Peyer's patch (tissue), 4 donors: ENCODE measurements around the gene AK5. TPM values are rescaled to one million over a fixed set of nuclear protein-coding genes. Genes with fewer than 3 reads are reported as not detected.

ENCODE experiments used
- DNase-seq, 3 donors: peaks; one replicate each; pipeline ENCODE4 v3.0.0-alpha.2; 2017 to 2019
- H3K27ac ChIP-seq, 4 donors: fragments of 200-600 bp; sonication (generic); one replicate each; pipeline ENCODE4 v1.5.1; 2016 to 2019
- H3K27me3 ChIP-seq, 2 donors: fragments of 200-600 bp; sonication (generic); one replicate each; pipeline ENCODE4 v1.5.1; 2019
- H3K36me3 ChIP-seq, 3 donors: fragments of 200-600 bp; sonication (generic); one replicate each; pipeline ENCODE4 v1.5.1; 2016 to 2019
- H3K4me1 ChIP-seq, 4 donors: fragments of 200-600 bp; sonication (generic); one replicate each; pipeline ENCODE4 v1.5.1; 2016 to 2019
- H3K4me3 ChIP-seq, 4 donors: fragments of 200-600 bp; sonication (generic); 1 replicate in 3 of 4; 2 replicates in 1 of 4; pipeline ENCODE4 v1.5.1; 2016 to 2019; ENCODE audit warnings: mild to moderate bottlenecking in 1 of 4
- H3K9me3 ChIP-seq, 4 donors: fragments of 200-600 bp; sonication (generic); one replicate each; pipeline ENCODE4 v1.5.1; 2016 to 2019; ENCODE audit warnings: mild to moderate bottlenecking in 1 of 4
- POLR2A ChIP-seq, 2 donors: fragments of 450-650 bp; IDR thresholded peaks; one replicate each; pipeline ENCODE4 v1.5.1; 2017; ENCODE audit warnings: antibody characterized with exemption in 2 of 2, mild to moderate bottlenecking in 2 of 2, moderate library complexity in 2 of 2
- total RNA-seq, 4 donors: library from RNA; depleted of rRNA; stranded (reverse); fragments of >200 nt; gene quantifications; one replicate each; pipeline ENCODE4 v1.1.0, GENCODE V29; 2016
- TF ChIP-seq, protein P1 (sequence below), 6 experiments: fragments of 450-650 bp in 4 of 6; fragments of 200-600 bp in 2 of 6; sonication (generic) in 1 of 6; IDR thresholded peaks; one replicate each; pipeline ENCODE4 v1.5.1; 2017 to 2019; ENCODE audit warnings: antibody characterized with exemption in 6 of 6, mild to moderate bottlenecking in 3 of 6, moderate library complexity in 1 of 6

The AK5 gene
- total RNA-seq, 4 donors from 2014 or later, result 5.3 to 12.4 TPM; not detected in 2

DNA sequence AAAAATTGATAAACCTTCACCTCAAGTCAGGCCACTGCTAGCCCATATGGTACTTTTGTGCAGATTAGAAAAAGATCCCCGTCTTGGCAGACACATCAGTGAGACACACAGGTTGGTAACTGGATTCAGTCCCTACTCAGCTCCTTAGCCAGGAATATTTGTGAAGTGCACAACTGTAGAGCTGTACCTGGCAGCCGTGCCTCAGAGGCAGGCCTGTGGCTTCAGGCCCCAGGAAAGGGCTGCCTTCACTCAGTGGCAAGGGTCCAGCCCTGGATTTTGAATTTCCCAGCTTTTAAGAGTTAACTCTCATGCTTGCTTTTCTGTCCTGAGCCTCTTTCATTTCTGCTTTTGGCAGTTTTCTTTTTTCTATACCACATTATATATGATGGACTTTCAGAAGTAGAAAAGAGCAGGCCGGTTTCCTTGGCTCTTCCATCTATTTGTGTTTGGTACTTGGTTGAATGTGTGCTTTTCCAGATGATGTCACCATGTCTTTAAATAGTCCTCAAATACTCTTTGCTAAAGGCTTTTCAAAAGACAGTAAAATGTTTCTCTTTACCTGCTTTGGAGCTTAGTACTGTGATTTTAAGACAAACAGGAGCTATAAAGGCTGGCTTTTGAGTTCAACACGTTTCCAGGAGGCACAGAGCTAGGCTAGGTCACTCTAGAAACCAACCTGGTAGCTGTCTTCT lies 186.6 kb downstream of the AK5 start:
- Histone ChIP-seq H3K9me3 (no peaks in the 10 kb centered on the region), H3K27me3 (no peaks in the 10 kb centered on the region), H3K4me1 (no peaks in the 10 kb centered on the region), H3K27ac (no peak overlapping the region), H3K4me3 (no peak overlapping the region), H3K36me3 (no peaks in the 10 kb centered on the region)
- DNase-seq, result no peak
- TF ChIP-seq, protein P1, sequence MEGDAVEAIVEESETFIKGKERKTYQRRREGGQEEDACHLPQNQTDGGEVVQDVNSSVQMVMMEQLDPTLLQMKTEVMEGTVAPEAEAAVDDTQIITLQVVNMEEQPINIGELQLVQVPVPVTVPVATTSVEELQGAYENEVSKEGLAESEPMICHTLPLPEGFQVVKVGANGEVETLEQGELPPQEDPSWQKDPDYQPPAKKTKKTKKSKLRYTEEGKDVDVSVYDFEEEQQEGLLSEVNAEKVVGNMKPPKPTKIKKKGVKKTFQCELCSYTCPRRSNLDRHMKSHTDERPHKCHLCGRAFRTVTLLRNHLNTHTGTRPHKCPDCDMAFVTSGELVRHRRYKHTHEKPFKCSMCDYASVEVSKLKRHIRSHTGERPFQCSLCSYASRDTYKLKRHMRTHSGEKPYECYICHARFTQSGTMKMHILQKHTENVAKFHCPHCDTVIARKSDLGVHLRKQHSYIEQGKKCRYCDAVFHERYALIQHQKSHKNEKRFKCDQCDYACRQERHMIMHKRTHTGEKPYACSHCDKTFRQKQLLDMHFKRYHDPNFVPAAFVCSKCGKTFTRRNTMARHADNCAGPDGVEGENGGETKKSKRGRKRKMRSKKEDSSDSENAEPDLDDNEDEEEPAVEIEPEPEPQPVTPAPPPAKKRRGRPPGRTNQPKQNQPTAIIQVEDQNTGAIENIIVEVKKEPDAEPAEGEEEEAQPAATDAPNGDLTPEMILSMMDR (IDR thresholded peaks at IDR 0.05), result no peak
- no peak for TF ChIP-seq POLR2A (IDR thresholded peaks at IDR 0.05)

DNA sequence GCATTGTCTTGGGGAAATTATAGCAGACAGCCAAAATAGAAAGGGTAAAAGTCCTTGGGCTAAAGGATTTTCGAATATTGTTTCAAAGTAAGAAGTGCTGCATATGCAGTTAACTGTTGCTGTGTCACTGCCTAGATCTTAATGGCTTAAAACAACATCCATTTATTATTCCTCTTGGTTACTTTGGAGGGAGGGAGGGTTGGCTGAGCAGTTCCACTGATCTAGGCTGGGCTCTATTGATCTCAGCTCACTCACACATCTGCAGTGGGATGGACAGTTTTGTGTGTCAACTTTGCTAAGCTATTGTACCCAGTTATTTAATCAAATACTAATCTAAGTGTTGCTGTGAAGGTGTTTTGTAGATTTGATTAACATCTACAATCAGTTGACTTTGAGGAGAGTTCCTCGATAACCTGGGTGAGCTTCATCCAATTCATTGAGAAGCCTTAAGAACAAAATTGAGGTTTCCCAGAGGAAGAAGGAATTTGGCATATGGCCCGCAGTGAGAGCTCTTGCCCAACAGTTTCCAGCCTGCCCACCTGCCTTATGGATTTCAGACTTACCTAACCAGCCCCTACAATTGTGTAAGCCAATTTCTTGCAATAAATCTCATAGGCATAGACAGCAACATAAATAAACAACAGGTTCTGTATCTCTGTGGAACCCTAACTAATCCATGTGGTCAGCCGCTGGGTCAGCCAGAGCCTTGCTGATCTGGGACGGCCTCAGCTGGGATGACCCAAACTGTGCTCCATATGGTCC lies 187.3 kb downstream of the AK5 start:
- H3K27ac ChIP-seq, result no peak overlapping the region
- TF ChIP-seq, protein P1 (IDR thresholded peaks at IDR 0.05), result no peak
- no peak for TF ChIP-seq POLR2A (IDR thresholded peaks at IDR 0.05)
- DNase-seq, result no peak
- H3K9me3 ChIP-seq, result no peaks in the 10 kb centered on the region
- H3K4me1 ChIP-seq, result no peaks in the 10 kb centered on the region
- no peaks in the 10 kb centered on the region for H3K27me3 ChIP-seq
- H3K36me3 ChIP-seq, result no peaks in the 10 kb centered on the region
- H3K4me3 ChIP-seq, result no peak overlapping the region

DNA sequence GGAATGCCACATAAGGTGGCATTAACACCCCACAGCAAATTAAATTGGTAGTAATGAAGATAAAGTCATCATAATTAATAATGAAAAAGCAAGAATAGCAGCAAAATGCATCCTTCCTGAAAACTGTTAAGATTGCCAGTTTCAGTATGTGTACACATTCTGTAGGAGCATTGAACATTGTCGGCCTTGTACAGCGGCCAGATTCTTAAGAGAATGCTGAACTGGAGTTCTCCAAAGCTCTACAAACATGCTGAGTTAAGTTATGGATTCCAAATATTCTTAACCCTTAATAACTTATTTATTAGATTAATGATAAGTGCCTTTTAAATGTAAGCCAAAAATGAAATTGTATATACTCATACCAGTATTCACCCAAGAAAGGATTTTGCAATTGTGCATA lies 189.9 kb downstream of the AK5 start:
- no peak for DNase-seq
- H3K27ac ChIP-seq, result no peak overlapping the region
- H3K4me1 ChIP-seq, result no peaks in the 10 kb centered on the region
- H3K9me3 ChIP-seq, result no peaks in the 10 kb centered on the region
- TF ChIP-seq, protein P1 (IDR thresholded peaks at IDR 0.05), result no peak
- TF ChIP-seq POLR2A (IDR thresholded peaks at IDR 0.05), result no peak
- no peak overlapping the region for H3K4me3 ChIP-seq
- no peaks in the 10 kb centered on the region for H3K27me3 ChIP-seq
- no peaks in the 10 kb centered on the region for H3K36me3 ChIP-seq

DNA sequence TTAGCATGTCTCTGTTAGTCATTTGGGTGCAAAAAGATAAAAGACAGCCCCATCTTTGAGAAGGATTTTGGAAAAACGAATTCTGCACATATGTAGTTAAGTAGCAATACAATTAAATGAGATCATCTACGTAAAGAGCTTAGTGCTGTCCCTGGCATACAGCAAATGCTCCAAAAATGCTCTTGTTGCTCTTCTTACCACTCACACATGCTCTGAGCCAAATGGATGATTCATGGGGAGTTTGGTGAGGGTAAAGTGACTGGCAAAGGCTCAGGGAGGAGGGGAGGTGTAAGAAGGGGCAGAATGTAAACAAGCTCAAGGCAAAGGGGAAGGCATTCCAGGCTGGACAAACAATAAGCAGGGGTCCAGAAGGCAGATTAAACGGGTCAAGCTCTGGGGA lies 191.9 kb downstream of the AK5 start:
- no peak overlapping the region for H3K27ac ChIP-seq
- H3K4me1 ChIP-seq, result no peaks in the 10 kb centered on the region
- DNase-seq, result no peak
- H3K9me3 ChIP-seq, result no peaks in the 10 kb centered on the region
- no peaks in the 10 kb centered on the region for H3K36me3 ChIP-seq
- H3K4me3 ChIP-seq, result no peak overlapping the region
- TF ChIP-seq, protein P1 (IDR thresholded peaks at IDR 0.05), result no peak
- TF ChIP-seq POLR2A (IDR thresholded peaks at IDR 0.05), result no peak
- no peaks in the 10 kb centered on the region for H3K27me3 ChIP-seq

DNA sequence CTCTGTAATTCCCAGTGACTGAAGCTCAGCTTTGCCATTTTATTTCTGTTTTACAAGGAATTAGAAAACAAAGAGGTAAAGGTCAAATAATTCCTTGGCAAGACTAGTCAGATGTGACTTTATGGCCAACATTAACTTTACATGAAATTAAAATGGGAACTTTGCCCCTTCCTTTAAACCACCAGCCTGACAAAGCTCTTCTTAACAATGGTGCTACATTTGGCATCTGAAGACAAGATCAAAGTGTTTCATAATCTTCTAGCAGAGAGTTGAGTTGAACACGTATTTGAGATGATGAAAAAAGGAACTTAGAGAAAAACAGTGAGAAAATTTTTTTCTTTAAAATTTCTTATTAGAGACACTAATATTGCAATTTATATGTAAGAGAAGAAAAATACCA lies 193.8 kb downstream of the AK5 start:
- Histone ChIP-seq H3K9me3 (no peaks in the 10 kb centered on the region), H3K36me3 (no peaks in the 10 kb centered on the region), H3K4me3 (no peak overlapping the region), H3K4me1 (no peaks in the 10 kb centered on the region), H3K27ac (no peak overlapping the region), H3K27me3 (no peaks in the 10 kb centered on the region)
- TF ChIP-seq, protein P1 (IDR thresholded peaks at IDR 0.05), result no peak
- no peak for TF ChIP-seq POLR2A (IDR thresholded peaks at IDR 0.05)
- DNase-seq, result no peak
